OCI-LY1 (cell line): Measurements from ENCODE around the gene TOGARAM2.

Experiments
- EZH2 ChIP-seq: fragments of 200-600 bp; sonication (generic), shearing (Covaris generic); IDR thresholded peaks from 2 replicates; pipeline ENCODE4 v1.8.0; 2017; ENCODE audit warnings: borderline replicate concordance, mixed run types, mild to moderate bottlenecking, antibody characterized with exemption, low read length, moderate library complexity, mixed read lengths
- TF ChIP-seq, protein P1 (sequence below): fragments of 200-600 bp; sonication (generic), shearing (Covaris generic); IDR thresholded peaks from 2 replicates; pipeline ENCODE4 v1.5.1; 2017; ENCODE audit warnings: mild to moderate bottlenecking, antibody characterized with exemption, low read length, moderate library complexity, mixed read lengths

GRCh38 chr2:28948160-28948559, 32.9 kb upstream of the TOGARAM2 start:
- TF ChIP-seq, protein P1, sequence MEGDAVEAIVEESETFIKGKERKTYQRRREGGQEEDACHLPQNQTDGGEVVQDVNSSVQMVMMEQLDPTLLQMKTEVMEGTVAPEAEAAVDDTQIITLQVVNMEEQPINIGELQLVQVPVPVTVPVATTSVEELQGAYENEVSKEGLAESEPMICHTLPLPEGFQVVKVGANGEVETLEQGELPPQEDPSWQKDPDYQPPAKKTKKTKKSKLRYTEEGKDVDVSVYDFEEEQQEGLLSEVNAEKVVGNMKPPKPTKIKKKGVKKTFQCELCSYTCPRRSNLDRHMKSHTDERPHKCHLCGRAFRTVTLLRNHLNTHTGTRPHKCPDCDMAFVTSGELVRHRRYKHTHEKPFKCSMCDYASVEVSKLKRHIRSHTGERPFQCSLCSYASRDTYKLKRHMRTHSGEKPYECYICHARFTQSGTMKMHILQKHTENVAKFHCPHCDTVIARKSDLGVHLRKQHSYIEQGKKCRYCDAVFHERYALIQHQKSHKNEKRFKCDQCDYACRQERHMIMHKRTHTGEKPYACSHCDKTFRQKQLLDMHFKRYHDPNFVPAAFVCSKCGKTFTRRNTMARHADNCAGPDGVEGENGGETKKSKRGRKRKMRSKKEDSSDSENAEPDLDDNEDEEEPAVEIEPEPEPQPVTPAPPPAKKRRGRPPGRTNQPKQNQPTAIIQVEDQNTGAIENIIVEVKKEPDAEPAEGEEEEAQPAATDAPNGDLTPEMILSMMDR: no peak
- TF ChIP-seq EZH2: no peak
